Eye (tissue), 1 donor: ENCODE measurements around the gene PCSK9.
A peak's percentile ranks its signal among the peaks of the same experiment; 100 is the strongest.

Source experiments
- DNase-seq: peaks from one replicate; pipeline ENCODE4 v3.0.0-alpha.2; 2015

Gene PCSK9

DNA sequence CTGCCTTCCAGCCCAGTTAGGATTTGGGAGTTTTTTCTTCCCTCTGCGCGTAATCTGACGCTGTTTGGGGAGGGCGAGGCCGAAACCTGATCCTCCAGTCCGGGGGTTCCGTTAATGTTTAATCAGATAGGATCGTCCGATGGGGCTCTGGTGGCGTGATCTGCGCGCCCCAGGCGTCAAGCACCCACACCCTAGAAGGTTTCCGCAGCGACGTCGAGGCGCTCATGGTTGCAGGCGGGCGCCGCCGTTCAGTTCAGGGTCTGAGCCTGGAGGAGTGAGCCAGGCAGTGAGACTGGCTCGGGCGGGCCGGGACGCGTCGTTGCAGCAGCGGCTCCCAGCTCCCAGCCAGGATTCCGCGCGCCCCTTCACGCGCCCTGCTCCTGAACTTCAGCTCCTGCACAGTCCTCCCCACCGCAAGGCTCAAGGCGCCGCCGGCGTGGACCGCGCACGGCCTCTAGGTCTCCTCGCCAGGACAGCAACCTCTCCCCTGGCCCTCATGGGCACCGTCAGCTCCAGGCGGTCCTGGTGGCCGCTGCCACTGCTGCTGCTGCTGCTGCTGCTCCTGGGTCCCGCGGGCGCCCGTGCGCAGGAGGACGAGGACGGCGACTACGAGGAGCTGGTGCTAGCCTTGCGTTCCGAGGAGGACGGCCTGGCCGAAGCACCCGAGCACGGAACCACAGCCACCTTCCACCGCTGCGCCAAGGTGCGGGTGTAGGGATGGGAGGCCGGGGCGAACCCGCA is at the start of gene PCSK9:
Gene PCSK9 (plus strand): TSS at position 207 of the 741 bp plus-strand sequence. CDS start 290 bp downstream, at position 497.
- peak; percentile 83 for DNase-seq

DNA sequence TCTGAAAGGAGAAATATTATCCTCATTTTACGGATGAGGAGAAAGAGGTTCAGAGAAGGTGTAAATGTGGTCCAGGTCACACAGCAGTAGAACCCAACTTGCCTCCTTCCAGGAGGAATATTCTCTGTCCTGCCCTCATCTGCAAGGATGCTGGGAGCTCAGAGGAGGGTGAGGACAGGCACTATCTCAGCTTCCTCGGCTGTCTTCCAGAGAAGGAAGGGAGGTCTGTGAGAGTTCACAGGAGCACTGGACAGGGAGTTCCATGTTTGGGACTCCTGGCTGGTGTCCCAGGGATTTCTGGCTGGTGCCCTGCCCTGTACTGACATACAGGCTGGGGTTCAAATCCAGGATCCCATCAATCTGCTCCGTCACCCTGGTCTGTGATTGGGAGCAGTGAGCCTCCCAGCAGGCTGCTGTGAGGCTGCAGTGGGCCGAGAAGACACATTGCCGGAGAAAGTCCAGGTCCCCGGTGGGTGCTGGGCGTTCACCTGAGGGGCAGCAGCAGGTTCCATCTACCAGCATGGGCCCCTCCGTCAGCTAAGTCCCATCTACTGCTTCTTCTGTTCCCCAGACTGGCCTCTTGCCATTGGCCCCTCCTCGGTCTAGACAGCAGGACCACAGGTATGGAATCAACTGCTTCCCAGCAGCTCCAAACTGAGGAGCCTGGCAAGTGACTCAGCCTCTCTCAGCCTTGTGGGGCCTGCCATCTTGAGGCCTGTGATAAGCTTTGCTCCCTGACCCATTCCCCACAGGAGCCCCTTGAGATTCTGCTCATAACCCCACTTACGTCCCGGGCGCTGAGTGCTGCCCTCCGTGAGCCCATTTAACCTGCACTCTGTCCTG is 49.2 kb upstream of the PCSK9 start:
- no peak for DNase-seq

DNA sequence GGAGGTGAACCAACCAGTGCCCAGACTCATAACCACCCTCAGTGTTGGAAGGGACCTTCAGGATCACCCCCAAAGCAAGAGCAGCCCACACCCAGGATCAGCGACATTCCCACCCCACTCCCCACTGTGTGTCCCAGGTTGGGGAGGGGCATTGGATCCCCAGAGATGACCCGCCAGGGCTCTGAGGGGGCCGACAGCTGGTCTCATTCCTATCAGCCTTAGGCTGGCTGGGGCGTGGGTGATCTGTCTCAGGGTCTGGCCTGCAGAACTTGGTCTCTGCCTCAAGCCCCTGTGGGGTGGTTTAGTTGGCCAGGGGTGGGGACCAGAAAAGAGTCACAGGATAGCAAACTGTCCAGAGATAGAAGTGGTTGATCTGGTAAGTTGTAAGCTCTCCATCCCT is 48.4 kb upstream of the PCSK9 start:
- no peak for DNase-seq

DNA sequence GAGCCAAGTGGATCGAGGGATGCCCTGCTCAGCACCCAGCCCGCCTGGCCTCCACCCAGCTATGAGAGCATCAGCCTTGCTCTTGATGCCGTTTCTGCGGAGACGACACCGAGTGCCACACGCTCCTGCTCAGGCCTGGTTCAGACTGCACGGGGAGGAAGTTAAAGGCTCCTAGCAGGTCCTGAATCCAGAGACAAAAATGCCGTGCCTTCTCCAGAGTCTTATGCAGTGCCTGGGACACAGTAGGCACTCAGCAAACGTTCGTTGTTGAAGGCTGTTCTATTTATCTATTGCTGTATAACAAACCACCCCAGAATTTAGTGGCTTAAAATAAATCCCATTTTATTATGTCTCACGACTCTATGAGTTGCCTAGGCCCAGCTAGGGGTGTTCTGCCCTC is 47.4 kb upstream of the PCSK9 start:
- DNase-seq, result no peak

DNA sequence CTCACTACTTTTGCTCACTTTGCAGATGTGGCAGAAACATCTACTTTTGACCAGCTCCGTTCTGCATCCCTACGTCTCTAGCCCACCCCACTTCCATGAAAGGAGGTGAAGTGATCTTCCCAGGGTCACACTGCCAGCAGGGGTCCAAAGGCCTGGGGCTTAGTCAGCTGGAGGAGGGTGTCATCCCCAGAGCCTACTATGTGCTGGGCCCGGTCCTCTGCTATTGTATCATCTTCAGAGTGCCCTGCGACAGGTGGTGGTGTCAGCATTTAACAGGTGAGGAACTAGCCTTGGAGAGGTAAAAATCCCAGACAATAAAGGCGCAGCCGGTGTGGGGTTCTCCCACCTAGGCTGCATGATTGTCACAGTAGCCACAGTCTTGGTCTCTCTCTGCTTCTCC is 46.2 kb upstream of the PCSK9 start:
- DNase-seq, result no peak

DNA sequence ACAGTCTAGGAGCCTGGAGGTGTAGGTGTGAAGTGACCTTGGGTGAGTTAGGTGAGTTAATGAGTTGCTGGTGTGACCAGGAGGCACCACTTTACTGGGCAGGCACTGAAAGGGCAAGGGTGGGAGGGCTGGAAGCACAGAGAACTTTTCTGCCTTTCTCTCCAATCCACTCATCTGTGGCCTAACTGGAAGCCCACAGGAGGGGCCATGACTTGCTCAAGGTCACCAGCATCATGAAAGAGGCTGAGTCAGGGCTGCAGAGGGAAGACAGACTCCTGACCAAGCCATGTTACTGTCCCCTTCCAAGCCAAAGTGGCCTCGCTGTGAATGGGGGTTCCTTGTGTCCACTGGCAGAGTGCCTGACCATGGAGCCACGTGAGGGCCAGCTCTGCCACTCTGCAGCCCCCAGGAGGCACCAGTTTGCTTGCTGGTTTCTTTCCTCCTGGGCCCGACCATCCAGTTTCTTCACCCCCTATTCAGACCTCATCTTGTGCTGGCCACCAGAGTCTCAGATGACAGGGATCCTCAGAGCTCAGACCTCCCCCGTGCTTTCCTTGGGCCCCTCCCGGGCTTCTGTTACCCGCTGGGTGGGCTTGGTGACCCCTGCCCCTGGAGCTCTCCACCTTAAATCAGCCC is 44.9 kb upstream of the PCSK9 start:
- no peak for DNase-seq

DNA sequence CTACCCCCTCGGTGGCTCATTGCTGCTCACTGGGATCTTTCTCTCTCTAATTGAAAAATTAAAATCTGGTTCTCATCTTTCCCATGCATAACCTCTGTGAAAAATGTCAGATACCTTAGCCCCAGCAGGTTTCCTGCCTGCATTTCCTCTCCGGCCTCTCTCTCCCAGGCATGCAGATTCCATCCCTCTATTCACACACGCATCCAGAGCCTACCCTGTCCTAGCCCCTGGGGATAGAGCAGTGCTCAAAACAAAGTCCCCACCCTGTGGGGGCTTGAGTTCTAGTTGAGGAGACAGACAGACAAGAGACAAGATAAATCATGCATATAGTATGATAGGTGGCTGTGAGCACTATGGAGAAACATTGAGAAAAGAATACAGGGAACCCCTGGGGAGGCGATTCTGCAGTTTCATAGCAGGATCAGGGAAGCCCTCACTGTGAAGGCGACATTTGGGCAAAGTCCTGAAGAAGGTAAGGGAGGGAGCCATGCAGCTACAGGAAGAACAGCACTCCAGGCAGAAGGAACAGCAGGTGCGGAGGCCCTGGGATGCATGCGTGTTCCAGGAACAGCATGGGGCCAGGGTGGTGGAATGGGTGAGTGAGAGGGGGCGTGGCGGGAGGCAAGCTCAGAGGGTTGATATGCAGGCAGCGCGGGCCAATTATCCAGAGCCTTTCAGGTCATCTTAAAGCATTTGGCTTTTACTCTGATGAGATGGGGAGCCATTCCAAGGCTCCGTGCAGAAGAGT is 44.2 kb upstream of the PCSK9 start:
- DNase-seq, result no peak

DNA sequence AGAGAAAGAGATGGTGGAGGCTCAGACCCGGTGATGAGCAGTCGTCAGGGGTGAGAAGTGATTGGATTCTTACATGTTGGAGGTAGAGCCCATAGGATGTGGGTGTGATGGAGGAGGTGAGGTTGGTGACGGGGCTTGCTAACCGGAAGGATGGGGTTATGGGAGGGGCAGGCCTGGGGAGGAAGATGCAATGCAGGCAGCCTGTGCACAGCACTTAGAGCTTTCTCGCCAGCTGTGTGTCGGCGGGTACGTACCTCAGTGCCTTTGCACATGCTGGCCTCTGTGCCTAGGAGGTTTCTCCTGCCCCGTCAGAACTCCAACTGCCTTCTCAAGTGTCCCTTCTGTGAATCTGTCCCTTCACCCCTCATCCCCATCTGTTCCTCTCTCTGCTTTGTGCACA is 43.5 kb upstream of the PCSK9 start:
- no peak for DNase-seq

DNA sequence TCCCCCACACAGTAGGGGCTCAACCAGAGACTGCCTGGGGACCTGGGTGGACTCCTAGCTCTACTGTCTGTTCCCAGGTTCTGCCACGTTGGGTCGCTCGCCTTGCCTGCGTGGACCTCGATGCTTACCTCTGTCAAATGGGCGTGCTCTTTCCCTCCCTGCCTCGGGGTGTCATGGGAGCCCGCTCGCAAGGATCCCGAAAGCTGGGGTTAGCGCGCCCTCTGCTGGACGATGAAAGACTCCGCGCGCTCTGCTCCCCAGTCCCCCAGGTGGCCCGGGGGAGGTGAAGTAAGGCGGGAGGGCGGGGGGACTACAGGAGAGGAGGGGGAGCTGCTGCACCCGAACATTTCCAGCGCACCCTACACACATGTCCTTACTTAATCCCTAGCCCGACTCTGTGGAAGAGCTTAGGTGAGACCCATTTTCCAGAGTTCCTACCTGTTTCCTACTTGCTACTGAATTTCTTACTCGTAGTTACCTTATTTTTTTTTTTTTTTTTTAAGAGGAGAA is 42.9 kb upstream of the PCSK9 start:
- DNase-seq, result peak; percentile 82

DNA sequence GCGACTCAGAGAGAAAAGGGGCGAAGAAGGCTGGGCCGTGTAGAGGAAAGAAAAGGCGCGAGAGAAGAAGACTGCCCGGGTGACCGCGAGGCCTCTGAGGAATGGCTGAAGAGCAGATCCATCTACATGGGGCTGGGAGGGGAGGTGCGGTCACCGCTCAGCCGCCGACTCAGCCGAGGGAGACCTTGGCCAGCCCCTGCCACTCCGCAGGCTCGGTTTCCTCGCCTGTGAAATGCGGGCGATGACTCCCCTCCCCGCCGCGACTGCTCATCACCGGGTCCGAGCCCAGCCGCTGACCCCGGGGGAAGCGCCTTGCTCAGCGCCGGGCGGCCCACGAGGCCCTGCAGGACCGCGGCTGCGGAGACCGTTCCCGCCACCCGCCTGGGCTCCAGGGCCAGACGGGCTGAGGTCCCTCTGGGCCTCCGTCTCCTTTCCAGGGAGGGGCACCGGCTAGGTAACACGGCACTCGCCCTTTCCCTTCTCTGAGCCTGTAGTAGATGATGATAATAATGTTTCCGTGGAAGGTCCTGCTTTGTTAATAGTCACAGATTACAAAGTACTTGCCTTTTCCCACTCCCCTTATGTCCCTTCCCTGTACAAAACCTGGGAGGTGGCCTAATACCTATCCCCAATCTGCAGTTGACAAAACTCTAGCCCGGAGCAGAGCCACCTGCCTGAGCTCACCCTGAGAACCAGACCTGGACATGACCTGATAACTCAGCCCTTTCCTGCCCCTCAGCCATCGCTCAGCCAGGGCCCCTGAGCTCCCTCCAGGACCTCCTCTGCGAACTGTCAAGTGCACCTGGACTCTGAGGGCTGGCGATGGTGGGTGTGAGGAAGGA is 42.3 kb upstream of the PCSK9 start:
- DNase-seq, result no peak

DNA sequence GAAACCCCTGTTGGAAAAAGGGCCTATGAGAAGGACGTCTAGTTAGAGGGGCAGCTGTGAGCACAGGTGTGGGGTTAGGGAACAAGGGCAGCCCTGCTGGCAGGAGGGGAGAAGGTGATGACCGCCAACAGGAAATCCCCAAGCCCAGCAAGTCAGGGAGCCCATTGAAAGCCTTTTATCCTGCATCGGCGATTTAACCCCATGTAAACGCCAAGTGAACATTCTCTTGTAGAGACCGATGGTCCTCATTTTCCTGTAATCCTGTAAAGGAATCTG is 41.7 kb upstream of the PCSK9 start:
- no peak for DNase-seq

DNA sequence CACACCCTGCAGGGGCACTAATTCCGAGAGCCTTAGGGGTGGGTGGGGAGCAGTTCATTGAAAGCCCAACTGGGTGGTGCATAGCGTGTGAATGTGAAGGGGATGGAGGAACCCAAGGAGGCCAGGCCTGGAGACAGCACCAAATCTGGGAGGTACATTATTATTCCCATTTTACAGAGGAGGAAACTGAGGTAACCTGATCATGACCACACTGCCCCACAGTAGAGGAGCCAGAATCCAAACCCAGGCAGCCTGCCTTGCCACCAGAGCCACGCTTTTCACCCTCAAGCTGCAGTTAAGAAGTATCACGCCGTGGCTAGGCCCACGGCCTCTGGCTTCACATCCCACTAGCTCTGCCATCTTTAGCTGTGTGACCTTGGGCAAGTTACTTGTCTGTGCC is 41.2 kb upstream of the PCSK9 start:
- no peak for DNase-seq

DNA sequence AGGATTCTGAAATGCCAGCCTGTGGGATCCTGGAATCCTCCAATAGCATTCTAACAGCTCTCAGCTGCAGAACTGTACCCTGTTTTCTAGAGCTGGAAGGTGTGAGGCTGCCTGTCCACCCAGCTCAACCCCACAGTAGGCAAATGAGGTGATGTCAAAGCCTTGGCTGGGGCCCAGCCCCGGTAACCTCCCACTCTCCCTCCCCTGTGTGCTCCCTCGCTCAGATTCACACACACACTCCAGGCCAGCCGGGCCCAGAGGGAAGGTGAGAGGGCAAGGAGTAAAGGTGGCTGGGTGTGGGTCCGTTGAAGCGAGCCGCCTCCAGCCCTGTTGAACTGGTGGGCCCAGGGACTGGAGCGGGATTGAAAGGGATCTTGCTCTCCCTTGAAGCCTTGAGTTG is 40.7 kb upstream of the PCSK9 start, which contains the start of gene BSND:
Gene BSND (plus strand): TSS at position 257 of the 400 bp plus-strand sequence. CDS start 254 bp downstream, outside the sequence.
- no peak for DNase-seq

DNA sequence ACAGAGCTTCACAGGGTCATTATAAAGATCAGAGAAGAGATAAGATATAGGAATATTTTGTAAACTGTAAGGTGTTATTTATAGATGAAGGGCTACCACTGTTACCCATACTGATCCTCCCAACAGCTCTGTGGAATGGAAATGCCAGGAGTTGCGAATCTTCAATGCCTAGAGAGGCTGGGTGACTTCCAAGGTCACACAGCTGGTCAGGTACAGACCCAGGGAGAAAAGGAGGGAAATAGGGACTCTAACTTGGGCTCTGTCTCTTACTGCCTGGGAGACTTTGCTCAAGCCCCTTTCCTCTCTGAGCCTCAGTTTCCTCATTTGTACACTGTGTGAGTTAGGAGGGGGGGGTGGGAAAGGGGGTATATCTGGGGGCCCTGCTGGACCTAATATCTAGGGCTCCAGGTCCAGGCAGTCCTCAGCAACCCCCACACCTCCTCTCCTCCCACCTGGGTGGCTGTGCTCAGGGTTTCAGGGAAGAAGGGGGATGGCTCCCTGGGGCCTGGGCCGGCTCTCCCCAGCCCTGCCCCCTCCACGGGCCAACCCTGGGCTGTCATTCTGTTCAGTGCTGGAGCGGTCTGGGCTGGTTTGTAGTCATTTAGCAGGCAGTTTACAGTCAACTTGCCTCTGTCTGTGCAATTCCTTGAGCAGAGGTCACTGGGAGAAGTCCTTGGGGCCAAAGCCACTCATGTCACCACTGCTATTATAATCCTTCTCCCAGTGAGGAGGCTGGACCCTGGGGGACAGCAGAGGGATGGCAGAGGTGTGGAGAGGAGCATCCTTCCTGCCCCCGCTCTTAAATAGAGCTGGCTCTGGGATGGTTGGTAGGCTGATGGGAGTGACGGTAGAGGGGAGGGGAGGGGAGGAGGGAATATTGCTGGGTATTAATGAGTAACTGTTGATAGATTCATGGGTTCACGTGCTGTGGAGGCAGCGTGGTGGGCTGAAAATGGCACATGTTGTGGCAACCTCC is 39.0 kb upstream of the PCSK9 start:
- no peak for DNase-seq

DNA sequence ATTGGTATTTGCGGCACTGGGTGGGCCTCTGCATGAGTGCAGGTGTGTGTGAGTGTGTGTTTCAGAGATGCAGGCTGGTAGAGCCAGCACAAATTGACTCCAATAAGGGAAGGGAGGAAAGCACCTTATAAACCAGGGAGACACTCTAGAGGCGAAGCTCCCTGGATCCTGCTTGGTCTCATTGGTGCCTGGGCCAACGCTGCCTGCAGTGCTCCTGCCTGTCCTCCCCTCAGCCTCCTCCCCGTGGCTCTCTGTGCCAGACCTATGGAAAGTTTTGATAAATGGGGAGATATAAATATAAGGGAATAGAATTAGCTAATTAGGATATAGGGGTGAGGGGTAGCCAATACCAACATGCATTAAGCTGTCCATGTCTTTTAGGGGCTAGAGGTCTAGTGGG is 38.0 kb upstream of the PCSK9 start:
- DNase-seq, result no peak

DNA sequence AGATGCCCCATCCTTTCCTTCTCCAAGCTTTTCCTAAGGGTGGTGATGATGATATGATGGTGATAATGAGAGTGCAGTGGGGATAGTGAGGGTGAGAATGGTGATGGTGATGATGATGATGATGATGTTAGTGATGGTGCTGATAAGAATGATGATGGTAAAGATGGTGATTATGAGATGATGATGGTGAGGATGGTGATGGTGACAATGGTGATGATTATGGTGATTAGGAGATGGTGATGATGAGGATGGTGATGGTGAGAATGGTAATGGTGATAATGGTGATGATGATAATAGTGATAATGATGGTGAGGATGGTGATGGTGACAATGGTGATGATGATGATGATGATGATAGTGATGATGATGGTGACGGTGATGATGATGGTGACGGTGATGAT is 36.7 kb upstream of the PCSK9 start:
- DNase-seq, result no peak

DNA sequence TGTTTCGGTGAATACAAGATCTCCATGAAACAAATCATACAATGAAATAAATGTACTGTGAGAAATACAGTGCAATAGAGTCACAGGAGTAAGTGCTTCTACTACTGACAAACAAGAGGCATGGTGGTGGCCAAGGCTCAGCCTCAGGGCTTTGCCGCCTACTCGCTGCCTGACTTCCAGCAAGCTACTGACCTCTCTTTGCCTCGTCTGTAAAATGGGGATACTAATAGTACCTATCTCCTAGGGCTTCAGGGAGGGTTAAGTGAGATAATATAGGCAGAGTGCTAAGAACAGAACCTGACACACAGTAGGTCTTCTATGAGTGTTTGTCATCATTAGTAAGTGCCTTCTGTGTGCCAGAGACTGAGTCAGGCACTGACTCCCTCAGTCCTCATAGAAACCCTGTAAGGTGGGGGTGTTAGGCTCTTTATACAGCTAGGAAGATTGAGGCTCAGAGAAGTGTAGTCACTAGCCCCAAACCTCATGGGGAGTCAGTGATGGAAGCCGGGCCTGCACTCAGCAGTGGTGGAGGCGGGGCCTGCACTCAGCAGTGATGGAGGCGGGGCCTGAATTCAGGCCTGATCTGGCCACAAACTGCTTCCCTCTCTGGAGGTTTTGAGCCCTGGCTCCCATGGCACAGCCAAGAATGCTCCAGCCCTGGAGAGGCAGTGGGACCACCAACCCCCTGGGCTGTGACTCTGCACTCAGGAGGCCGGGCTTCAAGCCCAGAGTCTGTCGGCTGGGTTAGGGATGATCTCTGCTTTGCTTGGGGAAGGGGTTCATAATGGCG is 33.8 kb upstream of the PCSK9 start:
- no peak for DNase-seq

DNA sequence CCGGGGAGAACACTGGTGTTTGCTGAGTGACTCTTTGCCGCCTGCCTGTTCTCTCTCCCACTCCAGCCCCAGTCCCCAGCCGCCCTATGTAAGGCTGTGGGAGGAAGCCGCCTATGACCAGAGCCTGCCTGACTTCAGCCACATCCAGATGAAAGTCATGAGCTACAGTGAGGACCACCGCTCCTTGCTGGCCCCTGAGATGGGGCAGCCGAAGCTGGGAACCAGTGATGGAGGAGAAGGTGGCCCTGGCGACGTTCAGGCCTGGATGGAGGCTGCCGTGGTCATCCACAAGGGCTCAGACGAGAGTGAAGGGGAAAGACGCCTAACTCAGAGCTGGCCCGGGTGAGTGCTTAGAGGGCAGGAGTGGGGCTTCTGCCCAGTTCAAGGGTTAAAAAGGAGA is 32.4 kb upstream of the PCSK9 start:
- DNase-seq, result no peak

DNA sequence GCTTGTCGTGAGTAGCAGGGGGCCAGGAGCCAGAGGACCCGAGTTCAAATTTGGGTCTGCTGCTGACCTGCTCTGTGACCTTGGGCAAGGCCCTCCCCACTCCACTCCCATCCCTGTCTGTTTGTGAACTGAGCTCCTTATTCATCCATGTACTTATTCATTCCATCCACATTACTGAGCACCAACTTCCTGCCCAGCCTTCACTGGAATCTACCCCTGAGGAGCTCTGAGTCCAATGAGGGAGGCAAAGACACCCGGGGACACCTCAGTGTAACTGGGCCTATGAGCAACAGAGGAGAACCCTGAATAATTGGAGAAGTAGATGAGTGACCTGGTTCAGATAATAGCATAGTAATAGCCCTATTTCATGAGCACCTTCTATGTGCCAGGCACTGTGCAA is 31.7 kb upstream of the PCSK9 start:
- no peak for DNase-seq
